ENCODE measurements around the gene TESMIN.

The TESMIN gene

GRCh38 chr11:68667511-68668500, 83.5 kb downstream of the TESMIN start:
- no peak overlapping the region for H3K4me3 ChIP-seq (replicated peaks in 1 of 2; ENCODE audit: low read depth in 2 of 2, low read length in 2 of 2)
- TF ChIP-seq, protein P1, sequence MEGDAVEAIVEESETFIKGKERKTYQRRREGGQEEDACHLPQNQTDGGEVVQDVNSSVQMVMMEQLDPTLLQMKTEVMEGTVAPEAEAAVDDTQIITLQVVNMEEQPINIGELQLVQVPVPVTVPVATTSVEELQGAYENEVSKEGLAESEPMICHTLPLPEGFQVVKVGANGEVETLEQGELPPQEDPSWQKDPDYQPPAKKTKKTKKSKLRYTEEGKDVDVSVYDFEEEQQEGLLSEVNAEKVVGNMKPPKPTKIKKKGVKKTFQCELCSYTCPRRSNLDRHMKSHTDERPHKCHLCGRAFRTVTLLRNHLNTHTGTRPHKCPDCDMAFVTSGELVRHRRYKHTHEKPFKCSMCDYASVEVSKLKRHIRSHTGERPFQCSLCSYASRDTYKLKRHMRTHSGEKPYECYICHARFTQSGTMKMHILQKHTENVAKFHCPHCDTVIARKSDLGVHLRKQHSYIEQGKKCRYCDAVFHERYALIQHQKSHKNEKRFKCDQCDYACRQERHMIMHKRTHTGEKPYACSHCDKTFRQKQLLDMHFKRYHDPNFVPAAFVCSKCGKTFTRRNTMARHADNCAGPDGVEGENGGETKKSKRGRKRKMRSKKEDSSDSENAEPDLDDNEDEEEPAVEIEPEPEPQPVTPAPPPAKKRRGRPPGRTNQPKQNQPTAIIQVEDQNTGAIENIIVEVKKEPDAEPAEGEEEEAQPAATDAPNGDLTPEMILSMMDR (IDR thresholded peaks at IDR 0.05; ENCODE audit: low read depth, low read length): no peak
- no peak for DNase-seq (ENCODE audit: low read depth in 2 of 2)

- TF ChIP-seq, protein P1 (IDR thresholded peaks at IDR 0.05; ENCODE audit: low read depth, low read length): no peak
- H3K4me3 ChIP-seq (replicated peaks in 1 of 2; ENCODE audit: low read depth in 2 of 2, low read length in 2 of 2): no peak overlapping the region
- DNase-seq (ENCODE audit: low read depth in 2 of 2): no peak
Observed at GRCh38 chr11:68666849-68667248, 84.5 kb downstream of the TESMIN start.

- no peak for DNase-seq (ENCODE audit: low read depth in 2 of 2)
- TF ChIP-seq, protein P1 (IDR thresholded peaks at IDR 0.05; ENCODE audit: low read depth, low read length): no peak
- H3K4me3 ChIP-seq (replicated peaks in 1 of 2; ENCODE audit: low read depth in 2 of 2, low read length in 2 of 2): no peak overlapping the region
Observed at GRCh38 chr11:68665436-68665835, 85.9 kb downstream of the TESMIN start.

DNA sequence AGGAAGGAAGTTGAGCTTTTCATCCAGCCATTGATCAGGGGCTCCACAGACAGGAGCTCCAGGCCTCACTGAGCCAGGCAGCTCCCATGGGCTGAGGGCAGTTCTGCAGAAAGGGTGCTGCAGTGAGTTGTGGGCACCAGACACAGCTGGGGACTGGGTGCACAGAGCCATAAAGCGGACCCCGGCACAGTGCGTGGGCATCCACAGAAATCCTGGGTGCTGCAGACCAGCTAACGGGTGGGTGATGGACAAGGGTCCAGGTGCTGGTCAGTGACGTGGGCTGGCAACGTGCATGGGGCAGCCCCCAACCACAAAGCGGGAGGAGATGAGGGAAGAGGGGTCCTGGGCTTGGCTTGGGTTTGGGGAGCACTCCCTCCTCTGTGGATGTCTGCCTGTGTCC, 86.4 kb downstream of the TESMIN start:
- no peak overlapping the region for H3K4me3 ChIP-seq (replicated peaks in 1 of 2; ENCODE audit: low read depth in 2 of 2, low read length in 2 of 2)
- TF ChIP-seq, protein P1 (IDR thresholded peaks at IDR 0.05; ENCODE audit: low read depth, low read length): no peak
- DNase-seq (ENCODE audit: low read depth in 2 of 2): no peak

DNA sequence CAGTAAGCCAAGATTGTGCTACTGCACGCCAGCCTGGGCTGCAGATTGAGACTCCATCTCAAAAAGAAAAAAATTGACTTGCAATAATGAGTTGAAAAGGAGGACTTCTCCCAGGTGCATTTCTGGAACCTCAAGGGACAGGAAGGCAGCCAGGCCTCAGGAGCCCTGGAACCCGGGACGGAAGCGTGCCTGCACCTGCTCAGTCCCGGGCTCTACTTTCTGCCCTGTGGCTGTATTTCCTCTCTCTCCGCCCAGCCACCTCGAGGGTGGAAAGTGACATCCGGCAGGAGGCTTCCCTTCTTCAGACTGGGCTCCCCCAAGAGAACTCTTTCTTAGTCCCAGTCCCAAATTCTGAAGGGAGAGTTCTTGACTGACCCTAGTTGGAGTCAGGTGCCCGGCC, 87.2 kb downstream of the TESMIN start:
- H3K4me3 ChIP-seq (replicated peaks in 1 of 2; ENCODE audit: low read depth in 2 of 2, low read length in 2 of 2): no peak overlapping the region
- TF ChIP-seq, protein P1 (IDR thresholded peaks at IDR 0.05; ENCODE audit: low read depth, low read length): no peak
- no peak for DNase-seq (ENCODE audit: low read depth in 2 of 2)

GRCh38 chr11:68663482-68664010, 87.8 kb downstream of the TESMIN start:
- TF ChIP-seq, protein P1 (IDR thresholded peaks at IDR 0.05; ENCODE audit: low read depth, low read length): no peak
- no peak for DNase-seq (ENCODE audit: low read depth in 2 of 2)
- no peak overlapping the region for H3K4me3 ChIP-seq (replicated peaks in 1 of 2; ENCODE audit: low read depth in 2 of 2, low read length in 2 of 2)
